Urinary bladder (tissue), 4 donors: ENCODE data around the gene CRYBG2. TPM values are rescaled to one million over a fixed set of nuclear protein-coding genes. Genes with fewer than 3 reads are reported as not detected.
"Not testable (repeated sequence)": the region's sequence is repeated elsewhere in the genome, so short reads cannot be mapped to it uniquely, and the experiment has no call there.

Source experiments
- DNase-seq: peaks from one replicate; pipeline ENCODE4 v3.0.0-alpha.2; 2015; ENCODE audit errors: extremely low spot score
- H3K27ac ChIP-seq: one replicate; pipeline ENCODE4 v1.5.1; 2013; ENCODE audit warnings: low read depth, mild to moderate bottlenecking, moderate library complexity
- H3K36me3 ChIP-seq: one replicate; pipeline ENCODE4 v1.6.1; 2013; ENCODE audit warnings: mild to moderate bottlenecking, moderate library complexity; ENCODE audit not compliant: insufficient read depth
- H3K4me1 ChIP-seq: one replicate; pipeline ENCODE4 v1.6.1; 2013; ENCODE audit warnings: mild to moderate bottlenecking, moderate library complexity; ENCODE audit not compliant: insufficient read depth
- H3K4me3 ChIP-seq: one replicate; pipeline ENCODE4 v1.5.1; 2013; ENCODE audit warnings: low read depth, low read length
- WGBS: extraction: QIAGEN DNeasy Blood & Tissue Kit; methylation state at CpG from one replicate; pipeline ENCODE4 v1.1.7; 2013; 5-methylcytosine and 5-hydroxymethylcytosine counted together
- polyA plus RNA-seq: library from polyadenylated mRNA; stranded (reverse); fragments of 200-250 nt; gene quantifications from one replicate; pipeline ENCODE4 v1.2.3, GENCODE V29; 2013
- total RNA-seq: library from RNA; depleted of rRNA; stranded (reverse); fragments of >200 nt; gene quantifications from one replicate; pipeline ENCODE4 v1.2.3, GENCODE V29; 2014
- donor health status: healthy with polysubstance abuse.
- donor health status: healthy.

Gene CRYBG2
- total RNA-seq (1.5 TPM), polyA plus RNA-seq (3.3 TPM)

GRCh38 chr1:26353976-26354820, at the start of gene CRYBG2:
Gene CRYBG2, minus strand, starts transcription at chr1:26354130. Its CDS starts 7,473 bp downstream, at chr1:26346657.
- peak; percentile 70 for DNase-seq
- 78% methylated on average over 21 of the region's 21 CpGs for WGBS
- no peak within 1 kb of the TSS for H3K4me3 ChIP-seq

GRCh38 chr1:26403656-26404055, 49.7 kb upstream of the CRYBG2 start:
- DNase-seq: no peak
- Histone ChIP-seq H3K27ac (no peak overlapping the region), H3K4me1 (no peaks in the 10 kb centered on the region), H3K36me3 (no peaks in the 10 kb centered on the region), H3K4me3 (no peak overlapping the region)
- 21% methylated on average over 4 of the region's 4 CpGs for WGBS

More at GRCh38 chr1:26353976-26354820, at the start of gene CRYBG2:
- no peaks in the 10 kb centered on the region for H3K36me3 ChIP-seq
- no peaks in the 10 kb centered on the region for H3K4me1 ChIP-seq
- H3K27ac ChIP-seq: no peak within 1 kb of the TSS

- H3K4me3 ChIP-seq: no peak overlapping the region
- no peak for DNase-seq
- H3K27ac ChIP-seq: no peak overlapping the region
- no peaks in the 10 kb centered on the region for H3K36me3 ChIP-seq
- 77% methylated on average over 3 of the region's 3 CpGs for WGBS
- H3K4me1 ChIP-seq: no peaks in the 10 kb centered on the region
Measured at GRCh38 chr1:26401891-26402290, 48.0 kb upstream of the CRYBG2 start.

GRCh38 chr1:26399034-26399433, 45.1 kb upstream of the CRYBG2 start:
- Histone ChIP-seq H3K4me1 (no peaks in the 10 kb centered on the region), H3K36me3 (no peaks in the 10 kb centered on the region), H3K4me3 (no peak overlapping the region), H3K27ac (no peak overlapping the region)
- WGBS: 79% methylated on average over 3 of the region's 3 CpGs
- DNase-seq: no peak

- Histone ChIP-seq H3K4me1 (no peaks in the 10 kb centered on the region), H3K27ac (no peak overlapping the region), H3K4me3 (no peak overlapping the region), H3K36me3 (no peaks in the 10 kb centered on the region)
- 85% methylated on average over 8 of the region's 8 CpGs for WGBS
- DNase-seq: no peak
Measured at GRCh38 chr1:26395754-26396153, 41.8 kb upstream of the CRYBG2 start.

GRCh38 chr1:26391450-26391849, 37.5 kb upstream of the CRYBG2 start:
- DNase-seq: no peak
- WGBS: 3% methylated on average over 3 of the region's 3 CpGs
- H3K4me3 ChIP-seq: no peak overlapping the region

GRCh38 chr1:26389604-26390247, 35.8 kb upstream of the CRYBG2 start:
- no peaks in the 10 kb centered on the region for H3K36me3 ChIP-seq
- 63% methylated on average over 4 of the region's 4 CpGs for WGBS
- no peak overlapping the region for H3K4me3 ChIP-seq
- no peak overlapping the region for H3K27ac ChIP-seq
- no peak for DNase-seq
- no peaks in the 10 kb centered on the region for H3K4me1 ChIP-seq

More at GRCh38 chr1:26391450-26391849, 37.5 kb upstream of the CRYBG2 start:
- Histone ChIP-seq H3K27ac (no peak overlapping the region), H3K36me3 (no peaks in the 10 kb centered on the region), H3K4me1 (no peaks in the 10 kb centered on the region)

- Histone ChIP-seq H3K4me3 (no peak overlapping the region), H3K4me1 (no peaks in the 10 kb centered on the region), H3K27ac (no peak overlapping the region), H3K36me3 (no peaks in the 10 kb centered on the region)
- no peak for DNase-seq
- WGBS: 72% methylated on average over 7 of the region's 7 CpGs
Measured at GRCh38 chr1:26388791-26389445, 35.0 kb upstream of the CRYBG2 start.

- no peaks in the 10 kb centered on the region for H3K36me3 ChIP-seq
- H3K27ac ChIP-seq: no peak overlapping the region
- WGBS: 72% methylated on average over 7 of the region's 7 CpGs
- H3K4me1 ChIP-seq: no peaks in the 10 kb centered on the region
- no peak overlapping the region for H3K4me3 ChIP-seq
- no peak for DNase-seq
Measured at GRCh38 chr1:26387447-26387846, 33.5 kb upstream of the CRYBG2 start.

- not testable (repeated sequence) for H3K4me3 ChIP-seq, H3K27ac ChIP-seq, H3K36me3 ChIP-seq, DNase-seq, H3K4me1 ChIP-seq
- WGBS: 94% methylated on average over 3 of the region's 3 CpGs
Measured at GRCh38 chr1:26385063-26385462, 31.1 kb upstream of the CRYBG2 start.

GRCh38 chr1:26384076-26384475, 30.1 kb upstream of the CRYBG2 start:
- H3K4me3 ChIP-seq: no peak overlapping the region
- no peak for DNase-seq
- H3K36me3 ChIP-seq: no peaks in the 10 kb centered on the region
- no peaks in the 10 kb centered on the region for H3K4me1 ChIP-seq
- 78% methylated on average over 3 of the region's 3 CpGs for WGBS
- no peak overlapping the region for H3K27ac ChIP-seq

GRCh38 chr1:26378879-26379251, 24.9 kb upstream of the CRYBG2 start:
- Histone ChIP-seq H3K36me3 (no peaks in the 10 kb centered on the region), H3K27ac (no peak overlapping the region), H3K4me1 (no peaks in the 10 kb centered on the region), H3K4me3 (no peak overlapping the region)
- 96% methylated on average over 3 of the region's 3 CpGs for WGBS
- DNase-seq: no peak

- WGBS: 34% methylated on average over 5 of the region's 5 CpGs
- no peak overlapping the region for H3K27ac ChIP-seq
Measured at GRCh38 chr1:26378088-26378878, 24.4 kb upstream of the CRYBG2 start.

More at GRCh38 chr1:26378088-26378878, 24.4 kb upstream of the CRYBG2 start:
- no peak for DNase-seq
- H3K4me1 ChIP-seq: no peaks in the 10 kb centered on the region
- no peaks in the 10 kb centered on the region for H3K36me3 ChIP-seq
- H3K4me3 ChIP-seq: no peak overlapping the region
